GM15510 (cell line): ENCODE data around the gene FOXO6.

Experiments used
- POLR2A ChIP-seq: IDR thresholded peaks from 3 replicates; pipeline ENCODE4 v1.6.1; 2011; ENCODE audit warnings: borderline replicate concordance; ENCODE audit not compliant: insufficient read length; ENCODE audit errors: extremely low read depth

FOXO6 gene

GRCh38 chr1:41366455-41367287 lies 5.4 kb downstream of the FOXO6 start:
- no peak for TF ChIP-seq POLR2A

DNA sequence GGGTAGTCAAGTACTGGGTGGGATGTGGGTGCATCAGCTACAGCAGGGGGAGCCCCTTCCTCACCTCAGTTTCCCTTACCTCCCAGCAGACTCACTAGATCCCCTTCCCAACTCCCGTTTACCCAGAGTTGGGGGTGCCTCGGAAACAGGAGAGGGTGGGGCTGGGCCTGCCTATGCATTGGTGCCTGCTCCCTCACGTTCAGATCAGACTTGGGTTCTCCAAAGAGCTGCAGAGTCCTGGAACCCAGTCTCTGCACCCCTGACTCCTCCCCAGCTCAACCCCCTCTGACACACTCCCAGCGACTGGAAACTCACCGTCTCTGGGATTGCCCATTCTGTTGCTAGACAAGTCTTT lies 6.0 kb downstream of the FOXO6 start:
- TF ChIP-seq POLR2A = no peak

DNA sequence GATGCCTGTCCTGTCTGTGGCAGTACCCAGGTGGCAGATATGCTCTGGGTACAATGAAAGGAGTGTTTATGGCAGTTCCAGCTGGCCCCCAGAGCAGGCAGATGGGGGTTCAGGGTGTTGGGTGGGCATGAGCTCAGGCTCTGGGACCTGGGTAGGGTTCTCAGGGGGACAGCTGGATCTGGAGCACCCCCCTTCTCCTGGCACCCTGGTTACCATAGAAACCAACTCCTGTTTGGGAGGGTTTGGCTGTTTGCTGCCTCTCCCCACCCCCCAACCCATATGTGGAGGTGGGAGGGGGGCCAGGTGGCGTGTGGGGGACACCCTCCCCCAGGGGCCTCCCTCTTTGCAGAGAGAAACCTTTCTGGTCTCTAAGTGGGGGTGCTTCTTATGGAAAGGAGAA lies 7.1 kb downstream of the FOXO6 start:
- no peak for TF ChIP-seq POLR2A

- no peak for TF ChIP-seq POLR2A
Observed at GRCh38 chr1:41368801-41369200, 7.6 kb downstream of the FOXO6 start.

DNA sequence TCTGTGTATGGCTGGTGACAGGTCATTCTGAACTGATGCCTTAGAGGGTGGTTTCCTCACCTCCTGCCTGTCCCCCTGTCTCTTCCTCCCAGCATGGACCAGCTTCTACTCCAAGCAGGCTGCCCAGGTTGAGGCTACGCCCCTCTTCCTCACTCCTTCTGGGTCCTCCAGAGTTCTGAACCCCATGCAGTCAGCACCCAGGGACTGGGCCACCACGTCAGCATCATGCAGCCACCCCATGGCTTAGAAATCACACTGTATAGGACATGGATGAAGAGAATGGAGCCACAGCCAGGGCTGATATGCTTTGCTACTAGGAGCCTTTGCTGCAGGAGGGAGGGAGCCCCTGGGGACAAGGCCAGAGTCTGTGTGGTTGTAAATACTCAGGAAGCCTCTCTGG lies 8.3 kb downstream of the FOXO6 start:
- no peak for TF ChIP-seq POLR2A

GRCh38 chr1:41370225-41370624 lies 9.0 kb downstream of the FOXO6 start:
- no peak for TF ChIP-seq POLR2A

- no peak for TF ChIP-seq POLR2A
Observed at GRCh38 chr1:41370756-41371420, 9.7 kb downstream of the FOXO6 start.

DNA sequence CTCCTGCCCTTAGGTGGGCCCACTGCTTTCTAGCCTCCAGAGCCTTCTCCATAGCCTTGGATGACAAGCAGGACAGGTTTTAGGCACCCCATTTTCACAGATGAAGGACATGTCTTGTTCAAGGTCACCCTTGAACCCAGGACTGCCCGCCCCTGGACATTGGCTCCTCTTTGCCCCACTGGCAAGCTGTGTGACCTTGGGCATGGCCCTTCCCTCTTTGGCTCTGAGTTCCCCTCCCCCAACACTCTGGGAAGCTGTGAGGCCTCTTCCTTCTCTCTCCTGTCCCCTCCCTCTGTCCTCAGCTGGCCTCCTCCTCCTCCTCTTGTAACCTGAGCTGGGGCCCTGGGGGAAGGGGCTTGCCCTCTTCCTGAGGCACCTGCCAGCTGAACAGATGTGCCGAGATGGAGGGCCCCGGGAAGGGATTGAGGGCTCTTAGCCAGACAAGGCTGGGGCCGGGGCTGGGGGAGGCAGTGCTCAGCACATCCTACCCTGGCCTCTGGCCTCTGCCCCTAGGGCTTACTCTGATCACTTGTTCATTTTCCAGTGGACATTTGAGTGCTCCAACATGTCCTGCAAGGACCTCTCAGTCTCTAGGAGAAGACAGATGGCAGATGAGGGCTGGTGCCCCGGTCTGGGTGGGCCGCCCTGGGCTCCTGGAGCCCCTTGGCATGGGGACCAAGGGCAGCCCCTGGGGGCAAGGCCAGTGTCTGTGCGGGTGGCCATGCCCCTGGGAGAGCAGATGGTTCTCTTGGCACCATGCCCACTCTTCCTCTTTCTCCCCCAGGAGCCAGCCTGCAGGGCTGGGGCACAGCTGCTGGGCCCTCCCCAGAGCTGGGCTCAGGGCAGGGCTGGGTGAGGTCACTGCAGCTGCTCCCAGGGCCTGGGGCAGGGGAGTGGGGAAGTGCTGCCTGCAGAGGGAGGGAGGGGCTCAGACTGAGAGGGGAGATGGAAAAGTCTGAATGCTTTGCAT lies 10.7 kb downstream of the FOXO6 start:
- no peak for TF ChIP-seq POLR2A

DNA sequence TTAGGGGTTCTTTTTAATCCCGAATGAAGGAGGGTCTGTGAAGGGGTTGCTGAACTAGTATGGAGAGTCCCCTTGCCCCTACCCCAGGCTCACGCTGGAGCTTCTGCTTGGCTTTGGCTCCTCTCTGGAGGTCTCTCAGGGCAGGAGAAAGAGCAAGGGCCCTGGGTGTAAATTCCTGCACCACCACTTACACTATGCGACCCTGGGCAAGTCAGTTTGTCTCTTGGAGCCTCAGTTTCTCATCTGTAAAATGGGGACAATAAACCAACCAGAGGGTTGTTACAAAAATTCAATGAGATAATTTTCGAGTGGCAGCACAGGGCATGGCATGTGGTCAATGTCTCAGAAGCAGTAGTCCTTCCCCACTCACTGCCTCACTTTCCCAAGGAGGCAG lies 11.4 kb downstream of the FOXO6 start:
- no peak for TF ChIP-seq POLR2A

DNA sequence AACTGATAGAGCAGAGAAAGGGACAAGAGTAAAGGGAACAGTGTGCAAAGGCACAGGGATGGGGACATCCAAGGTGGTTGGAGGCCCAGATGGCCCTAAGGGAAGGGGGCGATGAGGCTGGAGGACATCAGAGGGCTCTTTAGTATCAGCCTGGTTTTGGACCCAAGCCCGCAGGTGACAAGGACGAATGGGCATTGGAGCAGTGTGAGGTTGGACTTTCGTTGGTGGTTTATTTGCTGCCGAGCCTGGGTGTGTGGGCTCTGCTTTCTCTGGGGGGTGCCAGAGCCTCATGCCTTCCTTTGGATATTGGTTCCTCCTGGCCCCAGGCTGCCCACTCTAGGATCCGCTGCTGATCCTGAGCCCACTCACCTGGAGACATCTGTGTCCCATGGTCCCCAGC lies 12.1 kb downstream of the FOXO6 start:
- TF ChIP-seq POLR2A = no peak

GRCh38 chr1:41374711-41375110 lies 13.5 kb downstream of the FOXO6 start:
- TF ChIP-seq POLR2A = no peak

GRCh38 chr1:41377397-41377796 lies 16.2 kb downstream of the FOXO6 start:
- no peak for TF ChIP-seq POLR2A

DNA sequence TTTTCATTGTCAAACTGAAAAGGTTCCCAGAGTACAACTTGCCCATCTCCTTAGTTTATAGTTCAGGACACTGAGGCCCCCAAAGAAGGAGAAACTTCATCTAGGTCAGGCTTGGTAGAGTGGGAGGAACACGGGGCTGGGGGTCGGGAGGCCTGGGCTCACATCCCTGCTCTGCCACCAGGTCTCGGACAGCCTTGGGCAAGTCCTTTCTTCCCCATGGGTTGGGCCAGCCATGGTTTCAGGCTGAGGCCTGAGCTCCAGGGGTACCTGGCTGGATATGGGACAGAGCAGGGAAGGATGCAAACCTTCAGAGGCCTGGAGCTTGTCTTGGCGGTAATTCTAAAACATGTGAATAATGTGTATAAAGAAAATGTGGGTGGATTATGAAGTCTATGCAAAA lies 17.0 kb downstream of the FOXO6 start:
- no peak for TF ChIP-seq POLR2A

DNA sequence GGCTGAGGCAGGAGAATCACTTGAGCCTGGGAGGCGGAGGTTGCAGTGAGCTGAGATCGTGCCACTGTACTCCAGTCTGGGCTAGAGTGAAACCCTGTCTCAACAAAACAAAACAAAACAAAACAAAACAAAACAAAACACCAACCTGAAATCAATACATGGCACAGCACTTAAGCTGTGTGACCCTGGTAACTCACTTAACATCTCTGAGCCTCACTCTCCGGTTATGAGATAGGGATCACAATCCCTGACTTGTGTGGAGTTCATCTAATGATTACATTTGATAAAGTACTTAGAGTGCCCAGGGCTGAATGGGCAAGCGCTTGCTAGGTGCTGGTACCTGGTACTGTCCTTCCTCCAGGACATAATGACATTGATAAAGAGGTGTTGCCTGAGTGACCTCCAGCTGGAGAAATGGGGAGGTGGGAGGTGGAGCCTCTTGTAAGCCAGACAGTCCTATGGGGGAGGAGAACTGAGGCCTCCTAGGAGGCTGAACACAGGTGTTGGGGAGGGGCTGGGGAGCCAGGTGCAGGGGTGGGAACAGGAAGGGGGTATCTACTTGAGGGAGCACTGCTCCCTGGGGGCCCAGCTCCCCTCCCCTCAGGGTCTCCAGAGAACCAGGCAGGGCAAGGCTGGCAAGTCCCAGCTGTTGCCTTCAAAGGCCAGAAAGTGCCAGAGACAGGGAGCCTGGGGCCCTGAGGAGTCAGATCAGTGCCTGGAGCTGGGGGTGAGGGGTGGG lies 17.9 kb downstream of the FOXO6 start:
- TF ChIP-seq POLR2A = no peak
